Measurements from ENCODE around the gene SMCO2. TPM values are rescaled to one million over a fixed set of nuclear protein-coding genes. Genes with fewer than 3 reads are reported as not detected.

Gene SMCO2
- total RNA-seq, 1 experiment from 2014 or later: not detected

DNA sequence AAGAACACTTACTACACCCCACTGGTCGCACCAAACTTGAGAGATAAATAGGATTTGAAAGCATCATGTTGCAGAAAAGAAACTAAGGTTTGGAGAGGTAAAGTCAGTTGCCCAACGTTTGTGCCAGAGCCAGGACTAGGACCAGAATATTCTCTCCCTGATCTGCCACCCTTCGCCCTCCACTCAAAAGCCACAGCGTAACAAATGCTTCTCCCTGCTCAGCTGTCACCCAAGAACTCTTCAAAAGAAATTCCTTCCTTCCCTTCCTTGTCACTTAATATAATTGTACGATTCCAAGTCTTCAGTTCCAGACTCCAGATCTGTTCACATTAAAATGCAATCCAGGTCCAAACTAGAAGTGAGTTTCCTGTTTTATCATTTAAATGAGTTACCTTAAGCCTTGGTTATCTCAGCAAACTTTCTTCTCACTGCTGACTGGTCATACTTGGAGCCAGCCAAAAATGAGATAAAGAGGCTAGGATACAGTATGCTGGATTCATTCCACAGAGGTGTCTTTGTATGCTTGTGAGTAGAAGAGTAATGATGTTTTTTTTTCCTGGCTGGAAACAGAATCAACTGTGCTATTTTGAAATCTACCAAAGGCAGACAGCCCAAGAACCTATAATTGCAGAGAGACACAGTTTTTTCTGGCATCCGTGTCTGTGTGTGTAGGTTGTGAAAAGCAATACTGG lies 64.6 kb downstream of the SMCO2 start:
- no peaks in the 10 kb centered on the region for H3K36me3 ChIP-seq (ENCODE audit: control insufficient read depth in 1 of 2, insufficient read depth in 2 of 2, low read length in 2 of 2)
- ChIA-PET RAD21 (ENCODE audit: low non-redundant PET in 1 of 2, low total read pairs in 2 of 2, uncharacterized antibody in 2 of 2, unreplicated experiment in 2 of 2) (no interaction called here), CTCF (no interaction called here), POLR2A (no interaction called here)
- BruUV-seq (replicated peaks): no TSS peak
- intact Hi-C loops (cut with micrococcal nuclease): no loop called here
- H3K4me2 ChIP-seq (ENCODE audit: low read length): no peak overlapping the region
- DNase-seq (ENCODE audit: low read depth, low spot score) (no peak), ATAC-seq (no peak)
- H3K4me3 ChIP-seq (replicated peaks in 1 of 2; ENCODE audit: low read depth in 1 of 2, low read length in 2 of 2): no peak overlapping the region
- no peaks in the 10 kb centered on the region for H4K20me1 ChIP-seq (ENCODE audit: insufficient read depth)
- H3K9me3 ChIP-seq (ENCODE audit: control insufficient read depth in 1 of 2, insufficient read depth in 1 of 2, low read depth in 1 of 2, low read length in 2 of 2): no peaks in the 10 kb centered on the region
- H3K27me3 ChIP-seq (ENCODE audit: insufficient read depth, low read length): no peaks in the 10 kb centered on the region
- H2AFZ ChIP-seq (ENCODE audit: low read depth, low read length, poor library complexity, severe bottlenecking): no peak overlapping the region
- TF ChIP-seq CEBPB (IDR thresholded peaks at IDR 0.05; ENCODE audit: low read depth): no peak
- TF ChIP-seq ZNF274 (IDR thresholded peaks at IDR 0.05; ENCODE audit: low read depth, low read length): no peak
- TF ChIP-seq TCF7L2 (IDR thresholded peaks at IDR 0.05; ENCODE audit: borderline replicate concordance, extremely low read depth, insufficient read depth, insufficient read length): no peak
- TF ChIP-seq SRF (IDR thresholded peaks at IDR 0.05; ENCODE audit: low read depth): no peak
- TF ChIP-seq RAD21 (IDR thresholded peaks at IDR 0.05; ENCODE audit: low read depth): no peak
- no peak for TF ChIP-seq JUND (IDR thresholded peaks at IDR 0.05)
- no peak for TF ChIP-seq EZH2phosphoT487 (IDR thresholded peaks at IDR 0.05; ENCODE audit: borderline replicate concordance)
- TF ChIP-seq ZFX (IDR thresholded peaks at IDR 0.05): no peak
- TF ChIP-seq, protein P1, sequence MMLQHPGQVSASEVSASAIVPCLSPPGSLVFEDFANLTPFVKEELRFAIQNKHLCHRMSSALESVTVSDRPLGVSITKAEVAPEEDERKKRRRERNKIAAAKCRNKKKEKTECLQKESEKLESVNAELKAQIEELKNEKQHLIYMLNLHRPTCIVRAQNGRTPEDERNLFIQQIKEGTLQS (IDR thresholded peaks at IDR 0.05): no peak
- TF ChIP-seq CBX3 (IDR thresholded peaks at IDR 0.05; ENCODE audit: low read depth): no peak
- TF ChIP-seq FOSL1 (IDR thresholded peaks at IDR 0.05; ENCODE audit: low read depth): no peak
- no peak for TF ChIP-seq EGR1 (IDR thresholded peaks at IDR 0.05; ENCODE audit: low read depth)
- TF ChIP-seq ELF1 (IDR thresholded peaks at IDR 0.05; ENCODE audit: borderline replicate concordance, low read depth): no peak
- TF ChIP-seq, protein P2, sequence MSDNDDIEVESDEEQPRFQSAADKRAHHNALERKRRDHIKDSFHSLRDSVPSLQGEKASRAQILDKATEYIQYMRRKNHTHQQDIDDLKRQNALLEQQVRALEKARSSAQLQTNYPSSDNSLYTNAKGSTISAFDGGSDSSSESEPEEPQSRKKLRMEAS (IDR thresholded peaks at IDR 0.05): no peak
- TF ChIP-seq, protein P3, sequence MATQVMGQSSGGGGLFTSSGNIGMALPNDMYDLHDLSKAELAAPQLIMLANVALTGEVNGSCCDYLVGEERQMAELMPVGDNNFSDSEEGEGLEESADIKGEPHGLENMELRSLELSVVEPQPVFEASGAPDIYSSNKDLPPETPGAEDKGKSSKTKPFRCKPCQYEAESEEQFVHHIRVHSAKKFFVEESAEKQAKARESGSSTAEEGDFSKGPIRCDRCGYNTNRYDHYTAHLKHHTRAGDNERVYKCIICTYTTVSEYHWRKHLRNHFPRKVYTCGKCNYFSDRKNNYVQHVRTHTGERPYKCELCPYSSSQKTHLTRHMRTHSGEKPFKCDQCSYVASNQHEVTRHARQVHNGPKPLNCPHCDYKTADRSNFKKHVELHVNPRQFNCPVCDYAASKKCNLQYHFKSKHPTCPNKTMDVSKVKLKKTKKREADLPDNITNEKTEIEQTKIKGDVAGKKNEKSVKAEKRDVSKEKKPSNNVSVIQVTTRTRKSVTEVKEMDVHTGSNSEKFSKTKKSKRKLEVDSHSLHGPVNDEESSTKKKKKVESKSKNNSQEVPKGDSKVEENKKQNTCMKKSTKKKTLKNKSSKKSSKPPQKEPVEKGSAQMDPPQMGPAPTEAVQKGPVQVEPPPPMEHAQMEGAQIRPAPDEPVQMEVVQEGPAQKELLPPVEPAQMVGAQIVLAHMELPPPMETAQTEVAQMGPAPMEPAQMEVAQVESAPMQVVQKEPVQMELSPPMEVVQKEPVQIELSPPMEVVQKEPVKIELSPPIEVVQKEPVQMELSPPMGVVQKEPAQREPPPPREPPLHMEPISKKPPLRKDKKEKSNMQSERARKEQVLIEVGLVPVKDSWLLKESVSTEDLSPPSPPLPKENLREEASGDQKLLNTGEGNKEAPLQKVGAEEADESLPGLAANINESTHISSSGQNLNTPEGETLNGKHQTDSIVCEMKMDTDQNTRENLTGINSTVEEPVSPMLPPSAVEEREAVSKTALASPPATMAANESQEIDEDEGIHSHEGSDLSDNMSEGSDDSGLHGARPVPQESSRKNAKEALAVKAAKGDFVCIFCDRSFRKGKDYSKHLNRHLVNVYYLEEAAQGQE (IDR thresholded peaks at IDR 0.05; ENCODE audit: low read depth): no peak
- no peak for TF ChIP-seq SIN3A (IDR thresholded peaks at IDR 0.05; ENCODE audit: low read depth)
- TF ChIP-seq SP1 (IDR thresholded peaks at IDR 0.05; ENCODE audit: low read depth): no peak
- no peak for TF ChIP-seq EZH2 (IDR thresholded peaks at IDR 0.05)
- no peak for TF ChIP-seq POLR2A (IDR thresholded peaks at IDR 0.05; ENCODE audit: borderline replicate concordance, extremely low read depth, insufficient read depth, insufficient read length)
- H3K9ac ChIP-seq (ENCODE audit: low read length): no peak overlapping the region
- no peaks in the 10 kb centered on the region for H3K4me1 ChIP-seq (ENCODE audit: control insufficient read depth in 1 of 2, insufficient read depth in 2 of 2, low read length in 2 of 2)
- H3K9me2 ChIP-seq (ENCODE audit: insufficient read depth): no peaks in the 10 kb centered on the region
- H3K27ac ChIP-seq (ENCODE audit: low read depth, low read length): no peak overlapping the region
- no peaks in the 10 kb centered on the region for H3K79me2 ChIP-seq (ENCODE audit: insufficient read depth, low read length)
